Heart left ventricle (tissue), 13 donors: ENCODE results near the gene TPRG1L.

Source experiments
- CTCF ChIP-seq, 12 donors: fragments of 200-600 bp; sonication (generic) in 4 of 12; IDR thresholded peaks; one replicate each; pipeline versions ENCODE4 v1.5.0 to v1.8.0; 2018 to 2022; ENCODE audit warnings: antibody characterized with exemption in 12 of 12, mild to moderate bottlenecking in 5 of 12
- POLR2A ChIP-seq, 2 donors: fragments of 450-650 bp; IDR thresholded peaks; one replicate each; pipeline ENCODE4 v1.6.1; 2017; ENCODE audit warnings: antibody characterized with exemption in 2 of 2, mild to moderate bottlenecking in 2 of 2, moderate library complexity in 2 of 2
- donor health status: ischemic (EF 13 %, LVEDD 7.1; RV severe dilation, severe dysfunction).
- donor health status: DM: no; HTN: yes; CAD: no.
- donor health status: DM: no; HTN: no; CAD: no.
- donor health status: ischemic (EF 25% LVEDD 6.9; RV normal size, moderate dysfunction).
- donor health status: ischemic (EF 25% LVEDD 5.7; RV mildly dilated, moderate dysfunction).
- donor health status: ischemic (EF 35%, LVEDD 5.7; RV mildly dilated, moderate dysfunction).
- donor health status: nonischemic (EF 11% LVEDD 7.7; RV severe dilation, severe dysfunction).
- donor health status: DM: yes; HTN: yes; CAD: no.
- donor health status: PGD.
- donor health status: ischemic (EF 29% LVEDD 5.4; RV normal size, mild dysfunction).
- donor health status: nonischemic (EF 23%, LVEDD 6.1; RV moderate dilation, normal function).

- TF ChIP-seq CTCF (IDR thresholded peaks at IDR 0.05): no peak
- TF ChIP-seq POLR2A (IDR thresholded peaks at IDR 0.05): no peak
Observed at GRCh38 chr1:3662080-3662671, 37.4 kb downstream of the TPRG1L start.
